Parathyroid adenoma (tissue), 2 donors: ENCODE results near the gene PRDX2.
A peak's percentile ranks its signal among the peaks of the same experiment; 100 is the strongest.
"Not testable (repeated sequence)": the region's sequence is repeated elsewhere in the genome, so short reads cannot be mapped to it uniquely, and the experiment has no call there.

Experiments used
- H2AFZ ChIP-seq: fragments of 300-600 bp; sonication (generic); one replicate; pipeline ENCODE4 v1.7.0; 2017; ENCODE audit warnings: antibody characterized with exemption, mild to moderate bottlenecking
- H3K27ac ChIP-seq: fragments of 300-600 bp; sonication (generic); one replicate; pipeline ENCODE4 v1.7.0; 2017
- H3K27me3 ChIP-seq: fragments of 300-600 bp; sonication (generic); one replicate; pipeline ENCODE4 v1.7.0; 2017; ENCODE audit warnings: low read length; ENCODE audit not compliant: control insufficient read depth, insufficient read depth
- H3K36me3 ChIP-seq: fragments of 300-600 bp; sonication (generic); one replicate; pipeline ENCODE4 v1.7.0; 2017; ENCODE audit warnings: low read length; ENCODE audit not compliant: control insufficient read depth, insufficient read depth
- H3K4me1 ChIP-seq: fragments of 300-600 bp; sonication (generic); one replicate; pipeline ENCODE4 v1.7.0; 2017; ENCODE audit warnings: control low read depth
- H3K4me2 ChIP-seq: fragments of 300-600 bp; sonication (generic); one replicate; pipeline ENCODE4 v1.7.0; 2017; ENCODE audit warnings: low read length
- H3K4me3 ChIP-seq: fragments of 300-600 bp; sonication (generic); one replicate; pipeline ENCODE4 v1.7.0; 2017; ENCODE audit warnings: low read depth, low read length
- H3K79me2 ChIP-seq: fragments of 300-600 bp; sonication (generic); one replicate; pipeline ENCODE4 v1.7.0; 2017; ENCODE audit warnings: control low read depth
- H3K9ac ChIP-seq: fragments of 300-600 bp; sonication (generic); one replicate; pipeline ENCODE4 v1.7.0; 2017; ENCODE audit warnings: mild to moderate bottlenecking
- H3K9me3 ChIP-seq: fragments of 300-600 bp; sonication (generic); one replicate; pipeline ENCODE4 v1.7.0; 2017; ENCODE audit warnings: low read length; ENCODE audit not compliant: control insufficient read depth
- TF ChIP-seq, protein P1 (sequence below): fragments of 300-600 bp; sonication (generic); IDR thresholded peaks from one replicate; pipeline ENCODE4 v1.7.0; 2017; ENCODE audit warnings: antibody characterized with exemption, mild to moderate bottlenecking
- donor health status: primary hyperparathyroidism.

Gene PRDX2

DNA sequence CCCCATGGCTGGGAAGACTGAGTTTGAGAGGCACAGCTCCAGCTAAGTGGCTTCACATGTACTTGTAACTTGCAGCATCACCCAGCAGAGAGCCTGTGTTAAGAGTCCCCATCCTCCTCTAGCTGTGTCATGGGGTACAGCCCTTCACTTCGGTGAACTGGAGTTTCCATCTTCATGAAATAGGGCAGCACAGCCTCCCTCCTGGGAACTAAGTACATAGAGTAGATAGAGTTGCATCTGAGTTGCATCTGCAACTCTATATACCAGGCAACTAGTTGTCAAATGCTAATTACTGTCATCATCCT is 1.2 kb downstream of the PRDX2 start:
- Histone ChIP-seq H3K4me1 (peaks cover 22% of the 10 kb centered on the region), H3K79me2 (peaks cover 14% of the 10 kb centered on the region), H3K9ac (no peak overlapping the region), H2AFZ (no peak overlapping the region), H3K36me3 (no peaks in the 10 kb centered on the region), H3K9me3 (no peaks in the 10 kb centered on the region), H3K27ac (peak overlapping the region; percentile 95), H3K27me3 (no peaks in the 10 kb centered on the region), H3K4me3 (peak overlapping the region; percentile 97), H3K4me2 (peak overlapping the region; percentile 99)
- TF ChIP-seq, protein P1, sequence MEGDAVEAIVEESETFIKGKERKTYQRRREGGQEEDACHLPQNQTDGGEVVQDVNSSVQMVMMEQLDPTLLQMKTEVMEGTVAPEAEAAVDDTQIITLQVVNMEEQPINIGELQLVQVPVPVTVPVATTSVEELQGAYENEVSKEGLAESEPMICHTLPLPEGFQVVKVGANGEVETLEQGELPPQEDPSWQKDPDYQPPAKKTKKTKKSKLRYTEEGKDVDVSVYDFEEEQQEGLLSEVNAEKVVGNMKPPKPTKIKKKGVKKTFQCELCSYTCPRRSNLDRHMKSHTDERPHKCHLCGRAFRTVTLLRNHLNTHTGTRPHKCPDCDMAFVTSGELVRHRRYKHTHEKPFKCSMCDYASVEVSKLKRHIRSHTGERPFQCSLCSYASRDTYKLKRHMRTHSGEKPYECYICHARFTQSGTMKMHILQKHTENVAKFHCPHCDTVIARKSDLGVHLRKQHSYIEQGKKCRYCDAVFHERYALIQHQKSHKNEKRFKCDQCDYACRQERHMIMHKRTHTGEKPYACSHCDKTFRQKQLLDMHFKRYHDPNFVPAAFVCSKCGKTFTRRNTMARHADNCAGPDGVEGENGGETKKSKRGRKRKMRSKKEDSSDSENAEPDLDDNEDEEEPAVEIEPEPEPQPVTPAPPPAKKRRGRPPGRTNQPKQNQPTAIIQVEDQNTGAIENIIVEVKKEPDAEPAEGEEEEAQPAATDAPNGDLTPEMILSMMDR, result no peak

DNA sequence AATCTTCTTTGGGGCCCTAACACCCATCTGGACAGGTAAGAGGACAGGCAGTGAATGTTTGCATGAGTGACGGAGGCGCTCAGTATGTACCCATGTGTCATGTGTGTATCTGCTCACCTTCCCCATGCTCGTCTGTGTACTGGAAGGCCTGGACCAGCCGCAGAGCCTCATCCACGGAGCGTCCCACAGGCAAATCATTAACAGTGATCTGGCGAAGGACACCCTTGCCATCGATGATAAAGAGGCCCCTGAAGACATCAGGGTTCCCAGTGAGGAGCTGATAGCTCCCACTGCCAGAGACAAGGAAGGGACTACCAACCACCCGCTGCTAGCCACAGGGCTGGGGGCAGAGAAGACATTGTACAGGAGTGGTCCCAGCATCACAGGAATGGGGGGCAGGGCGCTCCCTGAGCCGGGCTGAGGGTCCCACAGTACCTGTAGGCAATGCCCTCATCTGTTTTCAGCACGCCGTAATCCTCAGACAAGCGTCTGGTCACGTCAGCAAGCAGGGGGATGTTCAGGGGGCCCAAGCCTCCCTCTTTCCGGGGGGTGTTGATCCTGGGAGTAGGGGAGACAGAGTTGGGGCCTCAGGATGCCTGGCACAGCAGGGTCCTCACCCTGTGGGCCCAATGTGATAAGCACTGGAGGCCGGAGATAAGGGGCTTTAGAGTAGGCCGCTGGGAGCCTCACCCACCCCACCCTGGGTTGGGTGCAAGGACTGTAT is 1.7 kb downstream of the PRDX2 start:
- H3K79me2 ChIP-seq, result peaks cover 16% of the 10 kb centered on the region
- no peaks in the 10 kb centered on the region for H3K9me3 ChIP-seq
- no peak overlapping the region for H3K27ac ChIP-seq
- no peaks in the 10 kb centered on the region for H3K36me3 ChIP-seq
- no peaks in the 10 kb centered on the region for H3K27me3 ChIP-seq
- TF ChIP-seq, protein P1, result no peak
- H3K4me3 ChIP-seq, result no peak overlapping the region
- H3K4me2 ChIP-seq, result peak overlapping the region; percentile 99
- peaks cover 22% of the 10 kb centered on the region for H3K4me1 ChIP-seq
- H2AFZ ChIP-seq, result no peak overlapping the region
- H3K9ac ChIP-seq, result no peak overlapping the region

DNA sequence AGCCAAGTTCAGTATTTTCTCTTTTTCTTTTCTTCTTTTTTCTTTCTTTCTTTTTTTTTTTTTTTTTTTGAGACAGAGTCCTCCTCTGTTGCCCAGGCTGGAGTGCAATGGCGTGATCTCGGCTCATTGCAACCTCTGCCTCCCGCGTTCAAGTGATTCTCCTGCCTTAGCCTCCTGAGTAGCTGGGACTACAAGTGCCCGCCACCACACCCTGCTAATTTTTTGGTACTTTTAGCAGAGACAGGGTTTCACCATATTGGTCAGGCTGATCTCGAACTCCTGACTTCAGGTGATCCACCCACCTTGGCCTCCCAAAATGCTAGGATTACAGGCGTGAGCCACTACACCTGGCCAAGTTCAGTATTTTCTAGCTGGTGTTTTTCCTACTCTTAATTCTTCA is 4.0 kb downstream of the PRDX2 start:
- H3K27ac ChIP-seq, H2AFZ ChIP-seq, H3K36me3 ChIP-seq, H3K4me3 ChIP-seq, H3K27me3 ChIP-seq, H3K9ac ChIP-seq, H3K9me3 ChIP-seq, H3K4me2 ChIP-seq: not testable (repeated sequence)
- Histone ChIP-seq H3K79me2 (peaks cover 20% of the 10 kb centered on the region), H3K4me1 (peaks cover 30% of the 10 kb centered on the region)

DNA sequence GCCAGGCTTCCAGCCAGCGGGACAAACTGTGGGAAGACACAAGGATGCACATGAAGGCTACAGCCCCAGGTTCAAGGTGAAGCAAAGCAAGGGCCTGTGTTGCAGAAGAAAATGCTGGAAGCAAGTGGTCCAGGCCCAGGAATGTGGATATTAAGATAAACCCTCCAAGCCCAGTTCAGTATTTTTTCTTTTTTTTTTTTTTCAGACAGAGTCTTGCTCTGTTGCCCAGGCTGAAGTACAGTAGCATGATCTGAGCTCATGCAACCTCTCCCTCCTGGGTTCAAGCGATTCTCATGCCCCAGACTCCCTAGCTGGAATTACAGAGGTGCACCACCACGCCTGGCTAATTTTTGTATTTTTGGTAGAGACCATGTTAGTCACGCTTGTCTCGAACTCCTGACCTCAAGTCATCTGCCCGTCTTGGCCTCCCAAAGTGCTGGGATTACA is 4.4 kb downstream of the PRDX2 start:
- TF ChIP-seq, protein P1, result no peak
- Histone ChIP-seq H3K4me1 (peaks cover 25% of the 10 kb centered on the region), H2AFZ (no peak overlapping the region), H3K4me3 (no peak overlapping the region), H3K9me3 (no peaks in the 10 kb centered on the region), H3K36me3 (no peaks in the 10 kb centered on the region), H3K27me3 (no peaks in the 10 kb centered on the region), H3K27ac (no peak overlapping the region), H3K4me2 (no peak overlapping the region), H3K9ac (no peak overlapping the region), H3K79me2 (peaks cover 20% of the 10 kb centered on the region)

DNA sequence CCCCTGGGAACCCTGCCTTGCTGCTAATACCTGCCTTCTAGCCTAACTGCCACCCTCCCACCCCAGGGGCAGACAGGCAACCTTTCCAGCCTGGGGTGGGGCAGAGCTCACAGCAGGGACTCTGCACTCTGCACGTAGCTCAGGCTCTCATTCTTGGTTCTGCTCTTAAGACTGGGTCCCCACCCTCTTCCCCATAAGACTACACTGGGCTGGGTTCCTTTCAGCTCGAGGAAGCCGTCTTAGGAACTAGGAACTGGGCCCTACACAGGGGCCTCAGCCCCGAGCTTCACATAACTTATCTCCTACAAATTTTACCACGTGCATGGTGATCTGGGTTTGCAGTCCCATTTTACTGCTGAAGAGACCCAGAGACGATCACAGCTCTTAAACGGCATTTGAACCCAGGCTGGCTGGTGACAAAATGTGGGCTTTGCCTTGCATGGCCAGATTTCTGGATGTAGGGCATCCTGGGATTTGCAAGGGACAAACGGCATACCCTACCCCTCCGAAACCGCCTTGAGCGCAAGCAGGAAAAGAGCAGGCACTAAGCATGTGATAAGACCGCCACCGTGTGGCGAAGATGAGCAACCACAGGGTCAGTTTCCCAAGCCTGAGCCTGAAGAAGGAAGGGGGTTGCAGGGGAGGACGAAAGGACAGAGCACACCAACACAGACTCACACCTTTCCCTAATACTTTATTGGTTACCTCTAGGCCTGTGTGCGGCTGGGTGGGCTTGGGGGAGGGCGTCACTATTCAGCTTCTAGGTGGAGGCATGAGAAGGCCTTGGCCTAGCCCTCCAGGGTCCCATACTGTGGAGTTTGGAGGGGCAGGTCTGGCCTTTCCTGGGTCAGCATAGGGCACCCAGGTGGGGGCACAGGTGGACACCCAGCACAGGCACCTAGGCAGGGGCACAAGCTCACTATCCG is 5.2 kb downstream of the PRDX2 start:
- TF ChIP-seq, protein P1, result peak; percentile 92
- Histone ChIP-seq H3K27ac (no peak overlapping the region), H3K79me2 (peaks cover 19% of the 10 kb centered on the region), H3K27me3 (no peaks in the 10 kb centered on the region), H3K4me3 (no peak overlapping the region), H3K9me3 (no peaks in the 10 kb centered on the region), H2AFZ (no peak overlapping the region), H3K4me2 (peak overlapping the region; percentile 30), H3K9ac (no peak overlapping the region), H3K36me3 (no peaks in the 10 kb centered on the region), H3K4me1 (peaks cover 24% of the 10 kb centered on the region)
